ENCODE measurements around the gene SLC19A1.

GRCh38 chr21:45517249-45518065 is 24.8 kb downstream of the SLC19A1 start:
- TF ChIP-seq CTCF (IDR thresholded peaks at IDR 0.05) (no peak), POLR2A (IDR thresholded peaks at IDR 0.05) (no peak)
